DOHH2 (cell line): ENCODE measurements around the gene PDE6G.

Source experiments
- H3F3A ChIP-seq: fragments of 200-600 bp; sonication (generic), shearing (Covaris generic); 2 replicates; pipeline ENCODE4 v1.6.0; 2016; ENCODE audit warnings: antibody characterized with exemption, mild to moderate bottlenecking; ENCODE audit not compliant: control insufficient read depth, insufficient read depth
- H3K27ac ChIP-seq: fragments of 200-600 bp; sonication (generic); 2 replicates; pipeline ENCODE4 v1.5.1; 2014; ENCODE audit warnings: low read depth, mild to moderate bottlenecking, low read length, moderate library complexity
- H3K27me3 ChIP-seq: fragments of 200-600 bp; sonication (generic); 2 replicates; pipeline ENCODE4 v1.6.1; 2014; ENCODE audit warnings: mild to moderate bottlenecking, low read length, mixed read lengths; ENCODE audit not compliant: control insufficient read depth
- H3K36me3 ChIP-seq: fragments of 200-600 bp; sonication (generic); 2 replicates; pipeline ENCODE4 v1.6.1; 2014; ENCODE audit warnings: mild to moderate bottlenecking, low read length, moderate library complexity, mixed read lengths; ENCODE audit not compliant: control insufficient read depth
- H3K4me1 ChIP-seq: fragments of 200-600 bp; sonication (generic); 2 replicates; pipeline ENCODE4 v1.6.1; 2014; ENCODE audit warnings: mild to moderate bottlenecking, low read length, mixed read lengths; ENCODE audit not compliant: control insufficient read depth
- H3K4me2 ChIP-seq: fragments of 200-600 bp; sonication (generic); 2 replicates; pipeline ENCODE4 v1.6.0; 2014; ENCODE audit warnings: mild to moderate bottlenecking, low read length, moderate library complexity
- H3K4me3 ChIP-seq: fragments of 200-600 bp; sonication (generic); 2 replicates; pipeline ENCODE4 v1.5.1; 2014; ENCODE audit warnings: mild to moderate bottlenecking, low read length, mixed read lengths
- H3K79me2 ChIP-seq: fragments of 200-600 bp; sonication (generic); 2 replicates; pipeline ENCODE4 v1.6.1; 2014; ENCODE audit warnings: mild to moderate bottlenecking, low read length, mixed read lengths; ENCODE audit not compliant: control insufficient read depth
- H3K9me2 ChIP-seq: fragments of 200-600 bp; sonication (generic); replicated peaks from 2 replicates; pipeline ENCODE4 v1.6.1; 2014; ENCODE audit warnings: mild to moderate bottlenecking, low read length, mixed read lengths; ENCODE audit not compliant: control insufficient read depth
- H3K9me3 ChIP-seq: fragments of 200-600 bp; sonication (generic); 2 replicates; pipeline ENCODE4 v1.6.1; 2014; ENCODE audit warnings: antibody characterized with exemption, low read length, mixed read lengths; ENCODE audit not compliant: control insufficient read depth, insufficient read depth
- H4K20me1 ChIP-seq: fragments of 200-600 bp; sonication (generic); 2 replicates; pipeline ENCODE4 v1.6.0; 2014; ENCODE audit warnings: low read depth, mild to moderate bottlenecking, antibody characterized with exemption, low read length, moderate library complexity; ENCODE audit not compliant: control insufficient read depth, insufficient read depth
- EZH2phosphoT487 ChIP-seq: fragments of 200-600 bp; sonication (generic); IDR thresholded peaks from 2 replicates; pipeline ENCODE4 v1.6.1; 2017; ENCODE audit warnings: borderline replicate concordance, mild to moderate bottlenecking, antibody characterized with exemption, low read length, moderate library complexity, mixed read lengths
- TF ChIP-seq, protein P1 (sequence below): fragments of 200-600 bp; sonication (generic); IDR thresholded peaks from one replicate; pipeline ENCODE4 v1.5.1; 2014; ENCODE audit warnings: antibody characterized with exemption, mild to moderate bottlenecking, low read depth, low read length; ENCODE audit not compliant: poor library complexity, severe bottlenecking

PDE6G gene

GRCh38 chr17:81607431-81607830 lies 48.9 kb downstream of the PDE6G start:
- peaks cover 57% of the 10 kb centered on the region for H3K36me3 ChIP-seq
- H3K79me2 ChIP-seq, result peaks cover 18% of the 10 kb centered on the region
- no peak overlapping the region for H3K4me2 ChIP-seq
- no peak for TF ChIP-seq EZH2phosphoT487
- TF ChIP-seq, protein P1, sequence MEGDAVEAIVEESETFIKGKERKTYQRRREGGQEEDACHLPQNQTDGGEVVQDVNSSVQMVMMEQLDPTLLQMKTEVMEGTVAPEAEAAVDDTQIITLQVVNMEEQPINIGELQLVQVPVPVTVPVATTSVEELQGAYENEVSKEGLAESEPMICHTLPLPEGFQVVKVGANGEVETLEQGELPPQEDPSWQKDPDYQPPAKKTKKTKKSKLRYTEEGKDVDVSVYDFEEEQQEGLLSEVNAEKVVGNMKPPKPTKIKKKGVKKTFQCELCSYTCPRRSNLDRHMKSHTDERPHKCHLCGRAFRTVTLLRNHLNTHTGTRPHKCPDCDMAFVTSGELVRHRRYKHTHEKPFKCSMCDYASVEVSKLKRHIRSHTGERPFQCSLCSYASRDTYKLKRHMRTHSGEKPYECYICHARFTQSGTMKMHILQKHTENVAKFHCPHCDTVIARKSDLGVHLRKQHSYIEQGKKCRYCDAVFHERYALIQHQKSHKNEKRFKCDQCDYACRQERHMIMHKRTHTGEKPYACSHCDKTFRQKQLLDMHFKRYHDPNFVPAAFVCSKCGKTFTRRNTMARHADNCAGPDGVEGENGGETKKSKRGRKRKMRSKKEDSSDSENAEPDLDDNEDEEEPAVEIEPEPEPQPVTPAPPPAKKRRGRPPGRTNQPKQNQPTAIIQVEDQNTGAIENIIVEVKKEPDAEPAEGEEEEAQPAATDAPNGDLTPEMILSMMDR, result no peak
- no peaks in the 10 kb centered on the region for H3K27me3 ChIP-seq
- peaks cover 4% of the 10 kb centered on the region; the same call in 1 of the 2 replicates for H4K20me1 ChIP-seq
- no peak overlapping the region for H3K27ac ChIP-seq
- H3K9me2 ChIP-seq, result no peaks in the 10 kb centered on the region
- peaks cover 9% of the 10 kb centered on the region for H3F3A ChIP-seq
- no peak overlapping the region for H3K4me3 ChIP-seq
- no peaks in the 10 kb centered on the region for H3K4me1 ChIP-seq
- H3K9me3 ChIP-seq, result no peaks in the 10 kb centered on the region

DNA sequence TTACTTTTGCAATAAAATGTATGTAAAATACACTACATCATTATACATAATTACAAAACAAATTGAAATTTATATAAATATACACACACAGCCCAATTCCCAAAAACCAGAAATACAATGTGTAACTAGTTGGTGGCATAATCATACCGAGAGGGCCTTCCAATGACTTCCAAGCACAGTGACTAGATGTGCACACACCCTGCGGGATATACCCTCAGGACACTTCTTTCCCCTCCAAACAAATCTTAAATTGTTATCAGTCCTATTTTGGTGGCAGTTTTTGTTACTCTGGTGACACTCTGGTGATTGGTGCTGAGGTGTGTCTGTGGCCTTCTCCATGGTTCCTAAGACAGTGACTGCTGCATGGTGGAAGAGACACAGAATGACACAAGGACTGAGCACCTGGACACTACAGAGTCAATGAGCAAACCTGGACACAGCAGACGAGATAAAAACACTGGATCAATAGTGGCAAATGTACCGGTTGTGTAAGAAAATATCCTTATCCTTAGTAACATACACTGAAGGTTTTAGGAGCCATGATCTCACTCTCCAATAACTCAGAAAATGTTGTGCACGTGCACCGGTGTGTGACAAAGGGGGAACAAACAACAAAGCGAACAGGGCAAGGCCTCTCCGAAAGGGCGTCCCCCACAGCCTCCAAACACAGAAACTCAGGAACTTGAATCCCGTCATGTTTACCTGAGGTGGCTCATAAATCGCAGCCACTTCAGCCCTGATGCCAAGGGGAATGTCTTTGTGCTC lies 52.3 kb downstream of the PDE6G start:
- Histone ChIP-seq H3K4me2 (no peak overlapping the region), H3K9me3 (no peaks in the 10 kb centered on the region), H3K4me1 (peaks cover 19% of the 10 kb centered on the region), H3K27me3 (no peaks in the 10 kb centered on the region), H3K9me2 (no peaks in the 10 kb centered on the region), H3K36me3 (peaks cover 70% of the 10 kb centered on the region), H3F3A (peaks cover 21% of the 10 kb centered on the region), H3K79me2 (peaks cover 27% of the 10 kb centered on the region), H4K20me1 (peaks cover 12% of the 10 kb centered on the region; the same call in 1 of the 2 replicates), H3K4me3 (no peak overlapping the region), H3K27ac (no peak overlapping the region)
- TF ChIP-seq, protein P1, result no peak
- TF ChIP-seq EZH2phosphoT487, result no peak

- Histone ChIP-seq H3K27ac (no peak overlapping the region), H3K4me2 (no peak overlapping the region), H3K9me2 (no peaks in the 10 kb centered on the region), H4K20me1 (peaks cover 8% of the 10 kb centered on the region; the same call in 1 of the 2 replicates), H3K4me3 (no peak overlapping the region), H3K36me3 (peaks cover 66% of the 10 kb centered on the region), H3F3A (peaks cover 24% of the 10 kb centered on the region), H3K27me3 (no peaks in the 10 kb centered on the region), H3K9me3 (no peaks in the 10 kb centered on the region), H3K4me1 (peaks cover 32% of the 10 kb centered on the region), H3K79me2 (peaks cover 23% of the 10 kb centered on the region)
- no peak for TF ChIP-seq EZH2phosphoT487
- TF ChIP-seq, protein P1, result peak; percentile 87
Observed at GRCh38 chr17:81601525-81602120, 54.7 kb downstream of the PDE6G start.
